ENCODE data around the gene DCC. TPM values are rescaled to one million over a fixed set of nuclear protein-coding genes. Genes with fewer than 3 reads are reported as not detected.

Gene DCC
- total RNA-seq, 1 donor from 2014 or later: 5.6 TPM

DNA sequence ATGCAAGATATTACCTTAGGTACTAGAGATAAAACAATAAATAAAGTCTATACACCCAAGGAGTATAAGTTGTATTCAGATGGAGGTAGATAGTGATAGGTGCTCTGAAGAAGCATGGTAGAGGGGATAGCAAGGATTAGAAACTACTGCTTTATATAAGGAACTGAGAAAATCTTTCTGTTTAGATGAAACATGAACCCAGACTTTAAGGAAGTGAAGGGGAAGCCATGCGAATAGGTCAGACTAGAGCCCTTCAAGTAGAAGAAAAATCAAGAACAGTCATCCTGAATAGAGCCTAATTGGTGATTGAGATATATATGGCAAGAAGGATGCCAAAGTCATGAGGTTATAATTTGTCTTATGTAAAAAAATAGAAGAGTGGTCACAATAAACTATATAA is 984.4 kb downstream of the DCC start:
- H3K9me3 Mint-ChIP-seq (ENCODE audit: unreplicated experiment): no peaks in the 10 kb centered on the region
- H3K27me3 Mint-ChIP-seq (ENCODE audit: unreplicated experiment): no peaks in the 10 kb centered on the region
- TF ChIP-seq CTCF (IDR thresholded peaks at IDR 0.05; ENCODE audit: partially characterized antibody, unreplicated experiment): no peak

DNA sequence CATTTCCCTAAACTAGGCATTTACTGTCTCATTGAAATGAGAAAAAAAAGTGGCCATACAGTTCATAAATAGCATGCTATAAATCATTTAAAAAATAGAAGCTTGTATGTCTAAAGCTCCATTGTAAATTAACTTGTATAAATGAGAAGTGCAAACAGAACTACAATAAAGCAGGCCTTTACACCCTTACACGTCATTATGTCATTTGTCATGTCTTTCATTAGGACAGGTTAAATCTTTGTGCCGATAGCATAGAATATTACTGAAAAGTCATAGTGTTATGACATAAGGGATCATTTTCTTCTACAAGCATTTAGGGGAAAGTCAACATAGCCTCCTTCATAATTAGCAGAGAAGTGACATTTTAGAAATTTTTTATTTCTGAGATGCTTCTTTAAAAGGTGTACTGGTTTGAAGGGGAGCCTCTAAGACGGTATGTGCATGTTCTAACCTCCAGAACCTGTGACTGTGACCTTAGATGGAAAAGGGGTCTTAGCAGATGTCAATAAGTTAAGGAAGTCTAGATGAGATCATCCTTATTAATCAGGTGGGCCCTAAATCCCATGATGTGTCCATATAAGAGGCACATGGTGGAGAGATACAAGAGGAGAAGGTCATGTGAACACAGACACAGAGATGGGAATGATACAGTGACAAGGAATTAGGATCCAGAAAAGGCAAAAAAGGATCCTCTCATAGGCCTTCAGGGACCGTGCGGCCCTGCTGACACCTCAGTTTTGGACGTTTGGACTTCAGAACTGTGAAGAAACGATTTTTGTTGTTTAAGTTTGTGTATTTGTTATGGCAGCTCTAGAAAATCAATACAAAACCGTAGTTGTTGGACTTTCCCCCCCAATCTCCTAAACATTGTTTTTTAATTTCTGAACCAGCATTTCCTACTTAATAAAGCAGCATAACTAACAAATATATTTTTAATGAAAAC is 1020.8 kb downstream of the DCC start:
- no peak overlapping the region for H3K4me3 Mint-ChIP-seq (ENCODE audit: unreplicated experiment)
- TF ChIP-seq CTCF (IDR thresholded peaks at IDR 0.05; ENCODE audit: partially characterized antibody, unreplicated experiment): no peak
- H3K9me3 Mint-ChIP-seq (ENCODE audit: unreplicated experiment): no peaks in the 10 kb centered on the region
- H3K27me3 Mint-ChIP-seq (ENCODE audit: unreplicated experiment): no peaks in the 10 kb centered on the region
- no peak for DNase-seq
- no peak overlapping the region for H3K27ac Mint-ChIP-seq (ENCODE audit: unreplicated experiment)
- H3K4me1 Mint-ChIP-seq (ENCODE audit: low read depth, unreplicated experiment): no peaks in the 10 kb centered on the region
- no peaks in the 10 kb centered on the region for H3K36me3 Mint-ChIP-seq (ENCODE audit: unreplicated experiment)

More for the DNA sequence above, 984.4 kb downstream of the DCC start:
- DNase-seq: no peak
- Mint-ChIP-seq H3K27ac (ENCODE audit: unreplicated experiment) (no peak overlapping the region), H3K4me3 (ENCODE audit: unreplicated experiment) (no peak overlapping the region), H3K36me3 (ENCODE audit: unreplicated experiment) (no peaks in the 10 kb centered on the region), H3K4me1 (ENCODE audit: low read depth, unreplicated experiment) (no peaks in the 10 kb centered on the region)

DNA sequence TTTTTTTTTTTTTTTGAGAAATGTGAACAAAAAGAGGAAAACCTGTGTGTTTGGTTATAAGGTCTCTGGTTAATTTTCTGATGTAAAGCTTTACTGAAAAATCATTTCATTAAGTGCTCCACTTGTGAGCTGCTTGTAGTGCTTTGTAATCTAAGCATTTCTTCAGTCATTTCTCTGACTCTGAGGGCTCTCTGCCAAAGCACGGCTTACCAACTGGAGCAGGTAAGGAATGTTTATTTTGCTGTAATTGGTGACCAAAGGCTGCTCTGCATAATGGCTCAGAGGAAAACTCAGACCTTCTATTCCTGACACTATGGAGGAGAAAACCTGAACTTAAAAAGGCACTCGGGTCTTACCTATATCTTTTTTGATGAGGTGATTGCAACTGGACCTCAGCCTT is 1035.6 kb downstream of the DCC start:
- Mint-ChIP-seq H3K27me3 (ENCODE audit: unreplicated experiment) (no peaks in the 10 kb centered on the region), H3K4me1 (ENCODE audit: low read depth, unreplicated experiment) (no peaks in the 10 kb centered on the region), H3K4me3 (ENCODE audit: unreplicated experiment) (no peak overlapping the region), H3K27ac (ENCODE audit: unreplicated experiment) (no peak overlapping the region), H3K9me3 (ENCODE audit: unreplicated experiment) (no peaks in the 10 kb centered on the region), H3K36me3 (ENCODE audit: unreplicated experiment) (no peaks in the 10 kb centered on the region)
- DNase-seq: no peak
- no peak for TF ChIP-seq CTCF (IDR thresholded peaks at IDR 0.05; ENCODE audit: partially characterized antibody, unreplicated experiment)

- no peaks in the 10 kb centered on the region for H3K4me1 Mint-ChIP-seq (ENCODE audit: low read depth, unreplicated experiment)
- peak; percentile 59 for TF ChIP-seq CTCF (IDR thresholded peaks at IDR 0.05; ENCODE audit: partially characterized antibody, unreplicated experiment)
- H3K27me3 Mint-ChIP-seq (ENCODE audit: unreplicated experiment): no peaks in the 10 kb centered on the region
- H3K36me3 Mint-ChIP-seq (ENCODE audit: unreplicated experiment): no peaks in the 10 kb centered on the region
- H3K27ac Mint-ChIP-seq (ENCODE audit: unreplicated experiment): no peak overlapping the region
- H3K9me3 Mint-ChIP-seq (ENCODE audit: unreplicated experiment): no peaks in the 10 kb centered on the region
- DNase-seq: no peak
- no peak overlapping the region for H3K4me3 Mint-ChIP-seq (ENCODE audit: unreplicated experiment)
Observed at GRCh38 chr18:53380063-53380639, 1040.2 kb downstream of the DCC start.

DNA sequence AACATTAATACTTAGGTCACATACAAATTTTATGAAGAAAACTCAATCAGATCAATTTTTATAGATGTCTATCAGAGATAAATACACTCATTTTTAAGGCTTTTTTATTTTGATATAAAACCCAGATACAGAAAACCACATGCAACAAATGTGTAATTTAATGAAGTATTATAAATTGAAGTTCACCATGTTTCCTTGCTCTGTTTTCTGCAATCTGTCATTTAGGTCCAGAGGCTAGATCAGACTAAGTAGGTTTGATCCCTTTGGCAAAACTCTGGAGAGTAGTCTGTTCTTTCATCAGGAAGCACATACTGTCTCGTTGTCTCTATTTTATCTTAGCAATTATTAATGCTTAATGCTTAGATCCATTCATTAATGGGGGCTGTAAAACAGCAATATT is 1042.9 kb downstream of the DCC start:
- no peaks in the 10 kb centered on the region for H3K36me3 Mint-ChIP-seq (ENCODE audit: unreplicated experiment)
- no peak overlapping the region for H3K27ac Mint-ChIP-seq (ENCODE audit: unreplicated experiment)
- H3K27me3 Mint-ChIP-seq (ENCODE audit: unreplicated experiment): no peaks in the 10 kb centered on the region
- H3K9me3 Mint-ChIP-seq (ENCODE audit: unreplicated experiment): no peaks in the 10 kb centered on the region
- no peaks in the 10 kb centered on the region for H3K4me1 Mint-ChIP-seq (ENCODE audit: low read depth, unreplicated experiment)
- H3K4me3 Mint-ChIP-seq (ENCODE audit: unreplicated experiment): no peak overlapping the region
- TF ChIP-seq CTCF (IDR thresholded peaks at IDR 0.05; ENCODE audit: partially characterized antibody, unreplicated experiment): no peak
- DNase-seq: no peak
